ENCODE results near the gene TLE2.

GRCh38 chr19:2964874-2965273 is 64.2 kb downstream of the TLE2 start:
- TF ChIP-seq, protein P1, sequence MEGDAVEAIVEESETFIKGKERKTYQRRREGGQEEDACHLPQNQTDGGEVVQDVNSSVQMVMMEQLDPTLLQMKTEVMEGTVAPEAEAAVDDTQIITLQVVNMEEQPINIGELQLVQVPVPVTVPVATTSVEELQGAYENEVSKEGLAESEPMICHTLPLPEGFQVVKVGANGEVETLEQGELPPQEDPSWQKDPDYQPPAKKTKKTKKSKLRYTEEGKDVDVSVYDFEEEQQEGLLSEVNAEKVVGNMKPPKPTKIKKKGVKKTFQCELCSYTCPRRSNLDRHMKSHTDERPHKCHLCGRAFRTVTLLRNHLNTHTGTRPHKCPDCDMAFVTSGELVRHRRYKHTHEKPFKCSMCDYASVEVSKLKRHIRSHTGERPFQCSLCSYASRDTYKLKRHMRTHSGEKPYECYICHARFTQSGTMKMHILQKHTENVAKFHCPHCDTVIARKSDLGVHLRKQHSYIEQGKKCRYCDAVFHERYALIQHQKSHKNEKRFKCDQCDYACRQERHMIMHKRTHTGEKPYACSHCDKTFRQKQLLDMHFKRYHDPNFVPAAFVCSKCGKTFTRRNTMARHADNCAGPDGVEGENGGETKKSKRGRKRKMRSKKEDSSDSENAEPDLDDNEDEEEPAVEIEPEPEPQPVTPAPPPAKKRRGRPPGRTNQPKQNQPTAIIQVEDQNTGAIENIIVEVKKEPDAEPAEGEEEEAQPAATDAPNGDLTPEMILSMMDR (IDR thresholded peaks at IDR 0.05; ENCODE audit: low read length), result no peak
- TF ChIP-seq EZH2 (optimal IDR thresholded peaks at IDR 0.05; ENCODE audit: low read depth, low read length) (no peak), EZH2phosphoT487 (IDR thresholded peaks at IDR 0.05; ENCODE audit: low read length) (no peak)
